NCI-H510A treated with DMSO at 0.1 percent for 48 hours (cell line): Measurements from ENCODE around the gene NPTX2.
"Not testable (repeated sequence)": the region's sequence is repeated elsewhere in the genome, so short reads cannot be mapped to it uniquely, and the experiment has no call there.

Source experiments
- DNase-seq: peaks from one replicate; lab custom pipeline; 2025; lab: John Stamatoyannopoulos, UW

NPTX2 gene

DNA sequence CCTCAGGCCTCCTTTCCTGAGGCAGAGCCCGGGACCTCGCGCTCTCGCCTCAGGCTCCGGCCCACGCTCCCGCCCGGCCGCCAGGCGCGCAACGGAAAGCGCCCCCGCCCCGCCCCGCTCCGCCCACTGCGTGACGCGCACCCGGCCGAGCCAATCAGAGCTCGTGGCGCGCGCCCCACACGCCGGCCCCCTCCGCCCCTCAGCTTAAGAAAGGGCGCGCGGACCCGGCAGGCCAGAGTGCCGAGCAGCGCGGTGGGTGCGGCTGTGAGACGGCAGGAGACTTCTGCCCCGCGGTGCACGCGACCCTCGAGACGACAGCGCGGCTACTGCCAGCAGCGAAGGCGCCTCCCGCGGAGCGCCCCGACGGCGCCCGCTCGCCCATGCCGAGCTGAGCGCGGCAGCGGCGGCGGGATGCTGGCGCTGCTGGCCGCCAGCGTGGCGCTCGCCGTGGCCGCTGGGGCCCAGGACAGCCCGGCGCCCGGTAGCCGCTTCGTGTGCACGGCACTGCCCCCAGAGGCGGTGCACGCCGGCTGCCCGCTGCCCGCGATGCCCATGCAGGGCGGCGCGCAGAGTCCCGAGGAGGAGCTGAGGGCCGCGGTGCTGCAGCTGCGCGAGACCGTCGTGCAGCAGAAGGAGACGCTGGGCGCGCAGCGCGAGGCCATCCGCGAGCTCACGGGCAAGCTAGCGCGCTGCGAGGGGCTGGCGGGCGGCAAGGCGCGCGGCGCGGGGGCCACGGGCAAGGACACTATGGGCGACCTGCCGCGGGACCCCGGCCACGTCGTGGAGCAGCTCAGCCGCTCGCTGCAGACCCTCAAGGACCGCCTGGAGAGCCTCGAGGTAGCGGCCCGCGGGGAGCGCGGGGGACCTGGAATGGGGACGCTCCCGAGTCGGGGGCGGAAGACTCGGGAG, at the start of gene NPTX2:
Gene NPTX2 (plus strand): TSS at position 235 of the 909 bp plus-strand sequence. CDS start 177 bp downstream, at position 412.
- peak; percentile 57 for DNase-seq

GRCh38 chr7:98567991-98568390, 49.1 kb upstream of the NPTX2 start:
- DNase-seq, result no peak

DNA sequence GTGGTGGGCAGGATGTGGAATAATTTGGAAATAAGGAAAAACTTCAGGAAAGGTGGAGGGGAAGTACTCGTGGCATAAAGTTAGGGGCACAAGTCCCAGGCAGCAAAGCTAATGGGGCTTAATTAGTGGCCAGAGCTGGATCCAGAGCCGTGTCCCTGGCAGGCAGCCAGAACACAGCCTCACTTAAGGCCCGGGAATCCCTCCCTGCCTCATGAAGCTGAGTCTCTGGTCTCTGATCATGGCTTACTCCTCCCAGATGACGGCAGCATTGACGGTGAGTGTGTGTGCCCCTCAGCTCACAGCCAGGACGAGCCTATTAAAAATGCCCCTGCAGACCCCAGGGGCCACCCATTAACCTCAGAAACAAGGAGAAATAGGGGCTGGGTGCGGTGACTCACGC, 48.2 kb upstream of the NPTX2 start:
- DNase-seq, result no peak

GRCh38 chr7:98569691-98570337, 47.3 kb upstream of the NPTX2 start:
- DNase-seq, result no peak

- no peak for DNase-seq
Measured at GRCh38 chr7:98571006-98571405, 46.1 kb upstream of the NPTX2 start.

GRCh38 chr7:98571986-98572385, 45.1 kb upstream of the NPTX2 start:
- DNase-seq, result no peak

DNA sequence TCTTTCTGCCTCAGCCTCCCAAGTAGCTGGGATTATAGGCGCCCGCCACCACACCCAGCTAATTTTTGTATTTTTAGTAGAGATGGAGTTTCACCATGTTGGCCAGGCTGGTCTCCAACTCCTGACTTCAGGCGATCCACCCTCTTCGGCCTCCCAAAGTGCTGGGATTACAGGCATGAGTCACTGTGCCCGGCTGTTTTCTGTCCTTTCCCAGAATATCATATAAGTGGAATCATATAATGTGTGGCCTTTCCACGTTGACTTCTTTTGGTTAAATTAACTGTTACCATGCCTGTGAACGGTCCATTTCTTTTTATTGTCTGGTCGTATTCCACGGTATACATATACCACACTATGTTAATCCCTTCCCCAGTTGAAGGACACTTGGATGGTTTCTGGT, 44.4 kb upstream of the NPTX2 start:
- DNase-seq, result not testable (repeated sequence)

GRCh38 chr7:98573816-98574215, 43.3 kb upstream of the NPTX2 start:
- no peak for DNase-seq

DNA sequence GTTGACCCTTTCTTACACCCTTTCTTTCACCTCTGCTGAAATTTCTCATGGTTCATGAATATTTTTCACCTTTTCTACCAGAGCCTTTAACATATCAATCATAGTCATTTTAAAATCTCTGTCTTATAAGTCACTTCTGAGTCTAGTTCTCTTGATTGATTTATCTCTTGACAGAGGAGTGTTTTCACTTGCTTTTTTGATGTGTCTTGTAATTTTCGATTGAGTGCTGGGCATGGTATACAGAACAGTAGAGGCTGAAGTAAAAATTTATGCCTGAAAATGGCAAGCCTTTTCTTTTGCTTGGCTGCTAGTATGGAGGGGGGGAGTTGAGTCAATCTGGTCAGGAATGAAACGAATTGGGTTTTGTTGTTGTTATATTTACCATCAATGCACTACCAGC, 41.2 kb upstream of the NPTX2 start:
- DNase-seq, result no peak

GRCh38 chr7:98584830-98585229, 32.3 kb upstream of the NPTX2 start:
- no peak for DNase-seq

- no peak for DNase-seq
Measured at GRCh38 chr7:98591926-98592325, 25.2 kb upstream of the NPTX2 start.

GRCh38 chr7:98594348-98594747, 22.7 kb upstream of the NPTX2 start:
- DNase-seq, result no peak

DNA sequence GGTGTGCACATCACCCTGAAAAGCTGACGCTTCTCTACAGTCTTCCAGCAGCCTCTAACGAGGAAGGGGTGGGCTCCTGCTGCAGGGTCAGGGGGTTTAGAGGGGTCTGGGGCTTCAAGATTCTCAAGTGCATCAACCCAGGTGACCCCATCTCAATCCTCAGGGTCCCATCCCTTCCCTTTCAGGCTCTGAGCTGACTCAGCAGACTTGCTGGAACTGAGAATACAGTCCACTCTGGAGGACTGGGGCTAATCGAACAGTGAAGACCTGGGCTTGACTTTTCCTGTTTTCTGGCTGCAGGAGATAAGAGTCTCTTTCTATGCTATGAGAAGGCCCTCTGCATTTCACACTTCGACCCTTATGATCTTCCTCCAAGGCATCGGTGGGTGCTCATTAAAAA, 22.3 kb upstream of the NPTX2 start:
- no peak for DNase-seq

GRCh38 chr7:98598846-98599615, 18.1 kb upstream of the NPTX2 start:
- no peak for DNase-seq

DNA sequence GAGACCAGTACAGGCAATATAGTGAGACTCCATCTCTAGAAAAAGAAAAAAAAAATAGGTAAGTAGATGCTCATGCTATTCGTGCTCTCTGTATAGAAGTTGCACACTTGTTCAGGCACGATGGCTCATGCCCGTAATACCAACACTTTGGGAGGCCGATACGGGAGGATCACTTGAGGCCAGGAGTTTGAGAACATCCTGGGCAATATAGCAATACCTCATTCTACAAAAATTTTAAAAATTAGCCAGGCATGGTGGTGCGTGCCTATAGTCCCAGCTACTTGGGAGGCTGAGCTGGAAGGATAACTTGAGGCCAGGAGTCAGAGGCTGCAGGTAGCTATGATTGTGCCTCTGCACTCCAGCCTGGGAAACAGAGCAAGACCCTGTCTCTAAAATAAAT, 17.2 kb upstream of the NPTX2 start:
- no peak for DNase-seq

- DNase-seq, result no peak
Measured at GRCh38 chr7:98602755-98603398, 14.2 kb upstream of the NPTX2 start.

DNA sequence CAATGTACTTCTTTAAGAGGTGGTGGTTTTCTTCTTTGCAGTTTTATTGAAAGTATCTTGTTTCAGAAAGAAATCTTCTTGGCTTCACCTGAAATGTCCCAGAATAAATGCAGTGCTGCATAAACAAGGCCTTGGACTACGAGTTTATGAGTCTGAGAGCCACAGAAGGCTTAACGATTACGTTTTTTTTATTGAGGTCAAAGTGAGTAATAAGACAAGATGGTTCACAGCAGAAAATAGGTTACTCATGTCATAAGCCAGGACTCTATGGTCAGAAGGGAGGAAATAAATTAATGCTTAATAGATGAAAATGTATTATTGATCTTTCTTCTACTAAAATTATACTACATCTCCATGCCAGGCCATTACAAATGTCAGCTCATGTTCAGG, 13.7 kb upstream of the NPTX2 start:
- DNase-seq, result no peak

GRCh38 chr7:98613601-98614425, 3.3 kb upstream of the NPTX2 start:
- DNase-seq, result no peak

DNA sequence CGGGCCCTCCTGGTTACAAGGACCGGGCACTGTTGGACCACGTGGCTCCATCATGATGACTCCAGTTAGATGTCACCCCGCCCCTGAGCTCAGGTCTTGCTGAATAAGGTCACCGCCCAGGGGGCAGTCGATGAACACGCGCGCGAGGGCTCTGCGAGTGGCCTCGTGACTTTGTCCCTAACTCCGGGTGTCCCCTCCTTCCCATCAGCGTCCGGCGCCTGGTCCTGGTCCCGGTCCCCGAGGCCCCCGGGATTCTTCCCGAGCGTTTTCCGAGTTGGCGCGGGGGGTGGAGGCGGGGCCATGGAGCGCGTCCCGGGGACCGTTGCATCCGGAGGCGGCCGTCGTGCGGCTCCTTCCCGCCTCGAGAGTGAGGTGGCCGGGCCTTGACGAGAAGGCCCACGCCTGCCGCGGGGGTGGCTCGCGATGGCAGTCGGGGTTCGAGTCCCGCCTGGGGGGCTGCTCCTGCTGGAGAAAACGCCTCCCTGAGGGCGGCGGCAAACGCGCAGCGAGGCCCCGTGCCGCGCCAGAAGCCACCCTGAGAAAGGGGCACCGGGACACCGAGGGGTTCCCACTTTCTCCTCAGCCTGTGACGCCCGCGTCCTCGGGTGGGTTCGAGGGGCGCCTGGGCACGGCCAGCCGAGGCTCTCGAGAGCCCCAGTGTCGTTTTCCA, 569 bp upstream of the NPTX2 start:
- DNase-seq, result peak; percentile 14

DNA sequence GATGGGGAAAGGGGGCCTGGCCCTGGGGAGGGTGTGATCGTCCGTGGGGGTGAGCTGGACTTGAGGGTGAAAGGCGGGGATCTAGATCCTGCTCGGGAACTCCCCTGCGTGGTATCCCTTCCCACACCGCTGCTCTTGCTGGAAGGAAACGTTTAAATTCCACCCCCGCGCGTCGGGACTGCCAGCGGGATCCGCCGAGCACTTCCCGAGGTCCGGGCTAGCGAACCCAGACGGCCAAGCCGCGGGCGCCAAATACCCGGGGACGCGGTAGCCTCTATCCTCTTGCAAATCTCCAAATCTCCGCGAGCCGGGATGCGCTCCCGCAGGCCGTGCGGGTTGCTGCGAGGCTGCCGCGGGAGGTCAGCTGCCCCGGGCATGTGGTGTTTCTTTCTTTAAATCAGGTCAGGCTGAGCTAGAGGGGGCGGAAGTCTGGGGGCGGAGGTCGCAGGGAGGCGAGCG, 904 bp downstream of the NPTX2 start:
- no peak for DNase-seq

DNA sequence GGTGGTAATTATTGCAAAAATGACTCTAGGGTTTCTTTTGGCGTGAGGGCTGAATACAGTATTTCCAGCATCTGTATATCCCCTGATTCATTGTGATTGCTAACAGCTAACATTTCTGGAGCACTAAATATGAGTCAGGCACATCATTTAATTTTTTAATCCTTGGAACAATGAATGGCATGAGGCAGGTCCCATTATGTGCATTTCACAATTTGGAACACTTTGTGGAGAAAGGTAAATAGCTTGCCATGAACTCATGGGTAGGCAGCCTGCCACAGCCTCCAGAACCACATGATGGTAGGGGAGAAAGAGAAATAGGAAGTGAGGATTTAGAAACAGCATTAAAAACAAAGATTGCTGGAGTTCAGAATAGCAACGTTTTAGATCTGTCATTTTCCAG, 1.7 kb downstream of the NPTX2 start:
- no peak for DNase-seq
